HepG2 (cell line): ENCODE results near the gene DLL4. TPM values are rescaled to one million over a fixed set of nuclear protein-coding genes. Genes with fewer than 3 reads are reported as not detected.

ENCODE experiments used
- ATAD3A ChIP-seq: sonication (generic); formaldehyde crosslinking; IDR thresholded peaks from 2 replicates; pipeline ENCODE4 v1.4.0; 2020; ENCODE audit warnings: missing genetic modification reagents
- CREM ChIP-seq, 2 experiments: sonication (generic) in 1 of 2; formaldehyde crosslinking in 1 of 2; IDR thresholded peaks; 2 replicates each; pipeline versions ENCODE4 v1.4.0 to v1.6.1; 2016 to 2020; ENCODE audit warnings: antibody characterized with exemption in 1 of 2, mild to moderate bottlenecking in 1 of 2, missing genetic modification reagents in 1 of 2
- DR1 ChIP-seq: sonication (generic); formaldehyde crosslinking; IDR thresholded peaks from 2 replicates; pipeline ENCODE4 v1.8.0; 2021; ENCODE audit warnings: mild to moderate bottlenecking, missing genetic modification reagents, inconsistent platforms
- E2F5 ChIP-seq: sonication (generic); formaldehyde crosslinking; conservative IDR thresholded peaks from 2 replicates; pipeline ENCODE4 v1.4.0; 2020; ENCODE audit warnings: missing genetic modification reagents
- GABPB1 ChIP-seq: IDR thresholded peaks from 2 replicates; pipeline ENCODE4 v1.6.1; 2016; ENCODE audit warnings: mild to moderate bottlenecking, missing genetic modification reagents, moderate library complexity, missing compliant biosample characterization
- KLF11 ChIP-seq: IDR thresholded peaks from 2 replicates; pipeline ENCODE4 v1.6.1; 2016; ENCODE audit warnings: missing compliant biosample characterization
- KMT2B ChIP-seq: IDR thresholded peaks from 2 replicates; pipeline ENCODE4 v1.6.1; 2016; ENCODE audit warnings: missing genetic modification reagents, missing compliant biosample characterization
- MIER3 ChIP-seq: IDR thresholded peaks from 2 replicates; pipeline ENCODE4 v1.6.1; 2016; ENCODE audit warnings: missing compliant biosample characterization, borderline replicate concordance
- MTF1 ChIP-seq: sonication (generic); formaldehyde crosslinking; IDR thresholded peaks from 2 replicates; pipeline ENCODE4 v1.5.0; 2020; ENCODE audit warnings: missing genetic modification reagents
- NFKBIZ ChIP-seq: IDR thresholded peaks from 2 replicates; pipeline ENCODE4 v1.6.1; 2018; ENCODE audit warnings: missing genetic modification reagents, missing compliant biosample characterization
- SNAI1 ChIP-seq: sonication (generic); formaldehyde crosslinking; IDR thresholded peaks from 2 replicates; pipeline ENCODE4 v1.5.0; 2020; ENCODE audit warnings: mild to moderate bottlenecking, missing genetic modification reagents, borderline replicate concordance
- SPEN ChIP-seq: sonication (generic); formaldehyde crosslinking; IDR thresholded peaks from 2 replicates; pipeline ENCODE4 v1.5.1; 2020; ENCODE audit warnings: low read depth, mild to moderate bottlenecking, missing genetic modification reagents
- TGIF2 ChIP-seq: IDR thresholded peaks from 2 replicates; pipeline ENCODE4 v1.6.1; 2016; ENCODE audit warnings: control low read depth, missing compliant biosample characterization
- ZNF282 ChIP-seq: fragments of 450-650 bp; IDR thresholded peaks from 2 replicates; pipeline ENCODE4 v1.6.1; 2018; ENCODE audit not compliant: partially characterized antibody
- ZNF644 ChIP-seq: IDR thresholded peaks from 2 replicates; pipeline ENCODE4 v1.6.1; 2016; ENCODE audit warnings: low read depth
- ZNF788 ChIP-seq: sonication (generic); formaldehyde crosslinking; IDR thresholded peaks from 2 replicates; pipeline ENCODE4 v1.5.0; 2020; ENCODE audit warnings: mild to moderate bottlenecking, missing genetic modification reagents, borderline replicate concordance
- polyA plus RNA-seq, 8 experiments: library from polyadenylated mRNA; depleted of rRNA in 3 of 8; stranded (reverse) in 7 of 8; unstranded in 1 of 8; fragments of >200 nt; fragmentation: Illumina TruSeq in 4 of 8; extraction: Trizol in 4 of 8; gene quantifications; 2 replicates each; pipeline versions ENCODE4 v1.2.1 to v1.2.3, GENCODE V29; 2011 to 2016; ENCODE audit warnings: low read depth in 4 of 8, missing spikeins in 1 of 8, mixed read lengths in 1 of 8; ENCODE audit not compliant: insufficient read depth in 1 of 8
- total RNA-seq, 5 experiments: library from RNA; depleted of rRNA; stranded (reverse); fragments of >200 nt; fragmentation: Illumina TruSeq; extraction: Trizol; gene quantifications; 2 replicates each; pipeline ENCODE4 v1.2.3, GENCODE V29; 2016; ENCODE audit warnings: low read depth in 1 of 5
- TF ChIP-seq, protein P1 (sequence below): sonication (generic); formaldehyde crosslinking; IDR thresholded peaks from 2 replicates; pipeline ENCODE4 v1.4.0; 2020; ENCODE audit warnings: missing genetic modification reagents
- TF ChIP-seq, protein P2 (sequence below): sonication (generic); formaldehyde crosslinking; IDR thresholded peaks from 2 replicates; pipeline ENCODE4 v1.4.0; 2020; ENCODE audit warnings: missing genetic modification reagents
- TF ChIP-seq, protein P3 (sequence below): sonication (generic); formaldehyde crosslinking; IDR thresholded peaks from 2 replicates; pipeline ENCODE4 v1.5.0; 2020; ENCODE audit warnings: missing genetic modification reagents

The DLL4 gene
- total and polyA plus RNA-seq, 2 of the 13 experiments (the other 11 are each of a cell fraction or from before 2014, with no cell fraction given) = 0.20 to 0.25 TPM

- TF ChIP-seq GABPB1 (peak; percentile 67), CREM (IDR thresholded peaks at IDR 0.05) (no peak), CREM (CRISPR knock-in tag; IDR thresholded peaks at IDR 0.05) (no peak), KLF11 (CRISPR knock-in tag) (0 out of 2 replicates have a peak, but pooled peaks have one; percentile 45), DR1 (no peak), SPEN (CRISPR knock-in tag) (no peak; the same call in 1 of the 2 replicates), ZNF644 (no peak), ATAD3A (CRISPR knock-in tag) (no peak), NFKBIZ (CRISPR knock-in tag) (no peak), TGIF2 (CRISPR knock-in tag) (peak; percentile 90), MTF1 (CRISPR knock-in tag) (no peak), KMT2B (CRISPR knock-in tag) (no peak), SNAI1 (0 out of 2 replicates have a peak, but pooled peaks have one; percentile 42), ZNF788 (CRISPR knock-in tag) (no peak), E2F5 (CRISPR knock-in tag) (no peak), ZNF282 (no peak), MIER3 (CRISPR knock-in tag) (0 out of 2 replicates have a peak, but pooled peaks have one; percentile 21)
- TF ChIP-seq, protein P1, sequence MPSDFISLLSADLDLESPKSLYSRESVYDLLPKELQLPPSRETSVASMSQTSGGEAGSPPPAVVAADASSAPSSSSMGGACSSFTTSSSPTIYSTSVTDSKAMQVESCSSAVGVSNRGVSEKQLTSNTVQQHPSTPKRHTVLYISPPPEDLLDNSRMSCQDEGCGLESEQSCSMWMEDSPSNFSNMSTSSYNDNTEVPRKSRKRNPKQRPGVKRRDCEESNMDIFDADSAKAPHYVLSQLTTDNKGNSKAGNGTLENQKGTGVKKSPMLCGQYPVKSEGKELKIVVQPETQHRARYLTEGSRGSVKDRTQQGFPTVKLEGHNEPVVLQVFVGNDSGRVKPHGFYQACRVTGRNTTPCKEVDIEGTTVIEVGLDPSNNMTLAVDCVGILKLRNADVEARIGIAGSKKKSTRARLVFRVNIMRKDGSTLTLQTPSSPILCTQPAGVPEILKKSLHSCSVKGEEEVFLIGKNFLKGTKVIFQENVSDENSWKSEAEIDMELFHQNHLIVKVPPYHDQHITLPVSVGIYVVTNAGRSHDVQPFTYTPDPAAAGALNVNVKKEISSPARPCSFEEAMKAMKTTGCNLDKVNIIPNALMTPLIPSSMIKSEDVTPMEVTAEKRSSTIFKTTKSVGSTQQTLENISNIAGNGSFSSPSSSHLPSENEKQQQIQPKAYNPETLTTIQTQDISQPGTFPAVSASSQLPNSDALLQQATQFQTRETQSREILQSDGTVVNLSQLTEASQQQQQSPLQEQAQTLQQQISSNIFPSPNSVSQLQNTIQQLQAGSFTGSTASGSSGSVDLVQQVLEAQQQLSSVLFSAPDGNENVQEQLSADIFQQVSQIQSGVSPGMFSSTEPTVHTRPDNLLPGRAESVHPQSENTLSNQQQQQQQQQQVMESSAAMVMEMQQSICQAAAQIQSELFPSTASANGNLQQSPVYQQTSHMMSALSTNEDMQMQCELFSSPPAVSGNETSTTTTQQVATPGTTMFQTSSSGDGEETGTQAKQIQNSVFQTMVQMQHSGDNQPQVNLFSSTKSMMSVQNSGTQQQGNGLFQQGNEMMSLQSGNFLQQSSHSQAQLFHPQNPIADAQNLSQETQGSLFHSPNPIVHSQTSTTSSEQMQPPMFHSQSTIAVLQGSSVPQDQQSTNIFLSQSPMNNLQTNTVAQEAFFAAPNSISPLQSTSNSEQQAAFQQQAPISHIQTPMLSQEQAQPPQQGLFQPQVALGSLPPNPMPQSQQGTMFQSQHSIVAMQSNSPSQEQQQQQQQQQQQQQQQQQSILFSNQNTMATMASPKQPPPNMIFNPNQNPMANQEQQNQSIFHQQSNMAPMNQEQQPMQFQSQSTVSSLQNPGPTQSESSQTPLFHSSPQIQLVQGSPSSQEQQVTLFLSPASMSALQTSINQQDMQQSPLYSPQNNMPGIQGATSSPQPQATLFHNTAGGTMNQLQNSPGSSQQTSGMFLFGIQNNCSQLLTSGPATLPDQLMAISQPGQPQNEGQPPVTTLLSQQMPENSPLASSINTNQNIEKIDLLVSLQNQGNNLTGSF (CRISPR knock-in tag) = no peak
- TF ChIP-seq, protein P2, sequence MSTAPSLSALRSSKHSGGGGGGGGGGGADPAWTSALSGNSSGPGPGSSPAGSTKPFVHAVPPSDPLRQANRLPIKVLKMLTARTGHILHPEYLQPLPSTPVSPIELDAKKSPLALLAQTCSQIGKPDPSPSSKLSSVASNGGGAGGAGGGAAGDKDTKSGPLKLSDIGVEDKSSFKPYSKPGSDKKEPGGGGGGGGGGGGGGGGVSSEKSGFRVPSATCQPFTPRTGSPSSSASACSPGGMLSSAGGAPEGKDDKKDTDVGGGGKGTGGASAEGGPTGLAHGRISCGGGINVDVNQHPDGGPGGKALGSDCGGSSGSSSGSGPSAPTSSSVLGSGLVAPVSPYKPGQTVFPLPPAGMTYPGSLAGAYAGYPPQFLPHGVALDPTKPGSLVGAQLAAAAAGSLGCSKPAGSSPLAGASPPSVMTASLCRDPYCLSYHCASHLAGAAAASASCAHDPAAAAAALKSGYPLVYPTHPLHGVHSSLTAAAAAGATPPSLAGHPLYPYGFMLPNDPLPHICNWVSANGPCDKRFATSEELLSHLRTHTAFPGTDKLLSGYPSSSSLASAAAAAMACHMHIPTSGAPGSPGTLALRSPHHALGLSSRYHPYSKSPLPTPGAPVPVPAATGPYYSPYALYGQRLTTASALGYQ = peak; percentile 51; the same call in 1 of the 2 replicates
- TF ChIP-seq, protein P3, sequence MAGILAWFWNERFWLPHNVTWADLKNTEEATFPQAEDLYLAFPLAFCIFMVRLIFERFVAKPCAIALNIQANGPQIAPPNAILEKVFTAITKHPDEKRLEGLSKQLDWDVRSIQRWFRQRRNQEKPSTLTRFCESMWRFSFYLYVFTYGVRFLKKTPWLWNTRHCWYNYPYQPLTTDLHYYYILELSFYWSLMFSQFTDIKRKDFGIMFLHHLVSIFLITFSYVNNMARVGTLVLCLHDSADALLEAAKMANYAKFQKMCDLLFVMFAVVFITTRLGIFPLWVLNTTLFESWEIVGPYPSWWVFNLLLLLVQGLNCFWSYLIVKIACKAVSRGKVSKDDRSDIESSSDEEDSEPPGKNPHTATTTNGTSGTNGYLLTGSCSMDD = no peak
Observed at GRCh38 chr15:40906091-40906990, 22.8 kb upstream of the DLL4 start (continued).
